GM23248 (cell line): ENCODE data around the gene EVA1C.

Source experiments
- EZH2 ChIP-seq: fragments of 200-600 bp; sonication (generic); IDR thresholded peaks from 2 replicates; pipeline ENCODE4 v1.6.1; 2018; ENCODE audit warnings: antibody characterized with exemption, mild to moderate bottlenecking; ENCODE audit not compliant: insufficient read depth, poor library complexity, severe bottlenecking
- EZH2phosphoT487 ChIP-seq: fragments of 200-600 bp; sonication (generic); IDR thresholded peaks from 2 replicates; pipeline ENCODE4 v1.6.1; 2018; ENCODE audit warnings: antibody characterized with exemption, moderate library complexity, mild to moderate bottlenecking, low read depth; ENCODE audit not compliant: insufficient read depth

GRCh38 chr21:32521736-32522355 is 109.3 kb downstream of the EVA1C start:
- TF ChIP-seq EZH2phosphoT487 (no peak), EZH2 (no peak)
